HepG2 (cell line): ENCODE data around the gene ATP6V0A1. TPM values are rescaled to one million over a fixed set of nuclear protein-coding genes. Genes with fewer than 3 reads are reported as not detected.

Experiments
- BRCA1 ChIP-seq: sonication (generic); formaldehyde crosslinking; IDR thresholded peaks from 2 replicates; pipeline ENCODE4 v1.4.0; 2020; ENCODE audit warnings: missing genetic modification reagents
- EED ChIP-seq: sonication (generic); formaldehyde crosslinking; IDR thresholded peaks from 2 replicates; pipeline ENCODE4 v1.5.0; 2020; ENCODE audit warnings: mild to moderate bottlenecking, missing genetic modification reagents
- MED13 ChIP-seq: sonication (generic); formaldehyde crosslinking; IDR thresholded peaks from 2 replicates; pipeline ENCODE4 v1.5.0; 2020; ENCODE audit warnings: missing genetic modification reagents
- MEIS2 ChIP-seq: sonication (generic); formaldehyde crosslinking; IDR thresholded peaks from 2 replicates; pipeline ENCODE4 v1.9.0; 2021; ENCODE audit warnings: mild to moderate bottlenecking, missing genetic modification reagents
- NONO ChIP-seq, 2 experiments: fragments of 450-650 bp in 1 of 2; sonication (generic) in 1 of 2; formaldehyde crosslinking in 1 of 2; IDR thresholded peaks in 1 of 2; conservative IDR thresholded peaks in 1 of 2; 2 replicates each; pipeline versions ENCODE4 v1.6.1 to v1.8.0; 2017 to 2022; ENCODE audit warnings: mild to moderate bottlenecking in 1 of 2, missing genetic modification reagents in 1 of 2, moderate library complexity in 1 of 2
- SRSF9 ChIP-seq: fragments of 200-400 bp; formaldehyde crosslinking; IDR thresholded peaks from 2 replicates; pipeline ENCODE4 v1.6.1; 2018; ENCODE audit warnings: borderline replicate concordance, mild to moderate bottlenecking, low read depth, low read length; ENCODE audit not compliant: insufficient read depth, poor library complexity, severe bottlenecking
- TCF7L2 ChIP-seq: IDR thresholded peaks from 2 replicates; pipeline ENCODE4 v1.6.1; 2011; ENCODE audit warnings: mild to moderate bottlenecking, low read depth, low read length, moderate library complexity
- TEAD3 ChIP-seq: optimal IDR thresholded peaks from 2 replicates; pipeline ENCODE3; 2016; ENCODE audit warnings: borderline replicate concordance
- ZBTB8A ChIP-seq: sonication (generic); formaldehyde crosslinking; IDR thresholded peaks from 2 replicates; pipeline ENCODE4 v1.4.0; 2020; ENCODE audit warnings: mild to moderate bottlenecking, low read depth, missing genetic modification reagents, borderline replicate concordance
- ZNF17 ChIP-seq: sonication (generic); formaldehyde crosslinking; IDR thresholded peaks from 2 replicates; pipeline ENCODE4 v1.5.0; 2020; ENCODE audit warnings: mild to moderate bottlenecking, missing genetic modification reagents
- ZNF224 ChIP-seq: sonication (generic); formaldehyde crosslinking; IDR thresholded peaks from 2 replicates; pipeline ENCODE4 v1.5.0; 2020; ENCODE audit warnings: mild to moderate bottlenecking, missing genetic modification reagents
- ZNF235 ChIP-seq: sonication (generic); formaldehyde crosslinking; IDR thresholded peaks from 2 replicates; pipeline ENCODE4 v1.8.1; 2023; ENCODE audit warnings: mild to moderate bottlenecking, missing genetic modification reagents, borderline replicate concordance
- ZNF558 ChIP-seq: sonication (generic); formaldehyde crosslinking; IDR thresholded peaks from 2 replicates; pipeline ENCODE4 v1.9.0; 2022; ENCODE audit warnings: mild to moderate bottlenecking, missing genetic modification reagents, borderline replicate concordance
- ZNF674 ChIP-seq: sonication (generic); formaldehyde crosslinking; IDR thresholded peaks from 2 replicates; pipeline ENCODE4 v1.5.0; 2020; ENCODE audit warnings: low read depth, mild to moderate bottlenecking, missing genetic modification reagents
- ZNF749 ChIP-seq: sonication (generic); formaldehyde crosslinking; IDR thresholded peaks from 2 replicates; pipeline ENCODE4 v1.8.0; 2022; ENCODE audit warnings: mild to moderate bottlenecking, missing genetic modification reagents, moderate library complexity, borderline replicate concordance
- ZNF781 ChIP-seq: sonication (generic); formaldehyde crosslinking; IDR thresholded peaks from 2 replicates; pipeline ENCODE4 v1.5.1; 2020; ENCODE audit warnings: borderline replicate concordance, mild to moderate bottlenecking, missing genetic modification reagents; ENCODE audit errors: not compliant biosample characterization
- polyA plus RNA-seq, 8 experiments: library from polyadenylated mRNA; depleted of rRNA in 3 of 8; stranded (reverse) in 7 of 8; unstranded in 1 of 8; fragments of >200 nt; fragmentation: Illumina TruSeq in 4 of 8; extraction: Trizol in 4 of 8; gene quantifications; 2 replicates each; pipeline versions ENCODE4 v1.2.1 to v1.2.3, GENCODE V29; 2011 to 2016; ENCODE audit warnings: low read depth in 4 of 8, missing spikeins in 1 of 8, mixed read lengths in 1 of 8; ENCODE audit not compliant: insufficient read depth in 1 of 8
- total RNA-seq, 5 experiments: library from RNA; depleted of rRNA; stranded (reverse); fragments of >200 nt; fragmentation: Illumina TruSeq; extraction: Trizol; gene quantifications; 2 replicates each; pipeline ENCODE4 v1.2.3, GENCODE V29; 2016; ENCODE audit warnings: low read depth in 1 of 5
- TF ChIP-seq, protein P1 (sequence below): sonication (generic); formaldehyde crosslinking; IDR thresholded peaks from 2 replicates; pipeline ENCODE4 v1.4.0; 2020; ENCODE audit warnings: missing genetic modification reagents
- TF ChIP-seq, protein P2 (sequence below): fragments of 450-650 bp; IDR thresholded peaks from 2 replicates; pipeline ENCODE4 v1.6.1; 2017; ENCODE audit warnings: mild to moderate bottlenecking
- TF ChIP-seq, protein P3 (sequence below): sonication (generic); formaldehyde crosslinking; IDR thresholded peaks from 2 replicates; pipeline ENCODE4 v1.4.0; 2020; ENCODE audit warnings: missing genetic modification reagents; ENCODE audit errors: not compliant biosample characterization
- TF ChIP-seq, protein P4 (sequence below): sonication (generic); formaldehyde crosslinking; IDR thresholded peaks from 2 replicates; pipeline ENCODE4 v1.5.1; 2020; ENCODE audit warnings: mild to moderate bottlenecking, missing genetic modification reagents, moderate library complexity
- TF ChIP-seq, protein P5 (sequence below): IDR thresholded peaks from 2 replicates; pipeline ENCODE4 v1.6.1; 2016; ENCODE audit warnings: low read depth

The ATP6V0A1 gene
- total and polyA plus RNA-seq, 2 of the 13 experiments (the other 11 are each of a cell fraction or from before 2014, with no cell fraction given): 27.9 to 54.1 TPM

DNA sequence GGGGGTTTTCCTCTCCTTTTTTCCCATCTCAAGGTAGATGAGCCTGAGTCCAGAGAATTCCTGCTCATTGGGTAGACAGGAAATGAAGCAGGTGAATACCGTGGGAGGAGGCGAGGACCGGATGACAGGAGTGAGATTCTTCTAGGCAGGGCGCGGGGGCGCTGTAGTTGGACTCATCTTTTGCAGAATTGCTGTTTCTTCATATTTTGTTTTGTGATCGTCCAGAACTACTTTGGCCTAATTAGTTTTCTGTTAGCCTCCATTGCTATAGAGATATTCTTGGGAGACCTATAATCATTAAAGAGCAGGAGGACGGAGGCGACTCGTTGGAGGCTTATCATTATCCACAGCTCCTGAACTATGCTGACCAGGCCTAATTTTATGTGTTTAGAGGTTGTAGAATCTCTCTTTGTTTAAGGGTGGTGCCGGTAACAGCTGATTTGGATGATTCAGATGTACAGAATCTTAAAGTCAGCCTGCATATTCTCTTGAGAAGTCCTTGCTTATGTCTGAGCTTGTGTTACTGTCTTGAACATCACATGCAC is 650 bp downstream of the ATP6V0A1 start (continued):
- TF ChIP-seq, protein P1, sequence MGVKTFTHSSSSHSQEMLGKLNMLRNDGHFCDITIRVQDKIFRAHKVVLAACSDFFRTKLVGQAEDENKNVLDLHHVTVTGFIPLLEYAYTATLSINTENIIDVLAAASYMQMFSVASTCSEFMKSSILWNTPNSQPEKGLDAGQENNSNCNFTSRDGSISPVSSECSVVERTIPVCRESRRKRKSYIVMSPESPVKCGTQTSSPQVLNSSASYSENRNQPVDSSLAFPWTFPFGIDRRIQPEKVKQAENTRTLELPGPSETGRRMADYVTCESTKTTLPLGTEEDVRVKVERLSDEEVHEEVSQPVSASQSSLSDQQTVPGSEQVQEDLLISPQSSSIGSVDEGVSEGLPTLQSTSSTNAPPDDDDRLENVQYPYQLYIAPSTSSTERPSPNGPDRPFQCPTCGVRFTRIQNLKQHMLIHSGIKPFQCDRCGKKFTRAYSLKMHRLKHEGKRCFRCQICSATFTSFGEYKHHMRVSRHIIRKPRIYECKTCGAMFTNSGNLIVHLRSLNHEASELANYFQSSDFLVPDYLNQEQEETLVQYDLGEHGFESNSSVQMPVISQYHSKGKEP (CRISPR knock-in tag): no peak
- TF ChIP-seq ZNF17 (CRISPR knock-in tag) (no peak), EED (no peak), NONO (IDR thresholded peaks at IDR 0.05) (no peak), NONO (CRISPR knock-in tag; conservative IDR thresholded peaks at IDR 0.05) (no peak), TEAD3 (CRISPR knock-in tag) (peak; percentile 61), ZNF558 (CRISPR knock-in tag) (no peak), BRCA1 (CRISPR knock-in tag) (no peak), ZNF781 (CRISPR knock-in tag) (peak; percentile 45), MEIS2 (CRISPR knock-in tag) (0 out of 2 replicates have a peak, but pooled peaks have one; percentile 32), SRSF9 (no peak), ZNF674 (CRISPR knock-in tag) (no peak), ZNF224 (CRISPR knock-in tag) (no peak), MED13 (CRISPR knock-in tag) (no peak), ZBTB8A (CRISPR knock-in tag) (no peak), ZNF749 (CRISPR knock-in tag) (no peak), TCF7L2 (no peak), ZNF235 (no peak)
- TF ChIP-seq, protein P2, sequence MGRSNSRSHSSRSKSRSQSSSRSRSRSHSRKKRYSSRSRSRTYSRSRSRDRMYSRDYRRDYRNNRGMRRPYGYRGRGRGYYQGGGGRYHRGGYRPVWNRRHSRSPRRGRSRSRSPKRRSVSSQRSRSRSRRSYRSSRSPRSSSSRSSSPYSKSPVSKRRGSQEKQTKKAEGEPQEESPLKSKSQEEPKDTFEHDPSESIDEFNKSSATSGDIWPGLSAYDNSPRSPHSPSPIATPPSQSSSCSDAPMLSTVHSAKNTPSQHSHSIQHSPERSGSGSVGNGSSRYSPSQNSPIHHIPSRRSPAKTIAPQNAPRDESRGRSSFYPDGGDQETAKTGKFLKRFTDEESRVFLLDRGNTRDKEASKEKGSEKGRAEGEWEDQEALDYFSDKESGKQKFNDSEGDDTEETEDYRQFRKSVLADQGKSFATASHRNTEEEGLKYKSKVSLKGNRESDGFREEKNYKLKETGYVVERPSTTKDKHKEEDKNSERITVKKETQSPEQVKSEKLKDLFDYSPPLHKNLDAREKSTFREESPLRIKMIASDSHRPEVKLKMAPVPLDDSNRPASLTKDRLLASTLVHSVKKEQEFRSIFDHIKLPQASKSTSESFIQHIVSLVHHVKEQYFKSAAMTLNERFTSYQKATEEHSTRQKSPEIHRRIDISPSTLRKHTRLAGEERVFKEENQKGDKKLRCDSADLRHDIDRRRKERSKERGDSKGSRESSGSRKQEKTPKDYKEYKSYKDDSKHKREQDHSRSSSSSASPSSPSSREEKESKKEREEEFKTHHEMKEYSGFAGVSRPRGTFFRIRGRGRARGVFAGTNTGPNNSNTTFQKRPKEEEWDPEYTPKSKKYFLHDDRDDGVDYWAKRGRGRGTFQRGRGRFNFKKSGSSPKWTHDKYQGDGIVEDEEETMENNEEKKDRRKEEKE: no peak
- TF ChIP-seq, protein P3, sequence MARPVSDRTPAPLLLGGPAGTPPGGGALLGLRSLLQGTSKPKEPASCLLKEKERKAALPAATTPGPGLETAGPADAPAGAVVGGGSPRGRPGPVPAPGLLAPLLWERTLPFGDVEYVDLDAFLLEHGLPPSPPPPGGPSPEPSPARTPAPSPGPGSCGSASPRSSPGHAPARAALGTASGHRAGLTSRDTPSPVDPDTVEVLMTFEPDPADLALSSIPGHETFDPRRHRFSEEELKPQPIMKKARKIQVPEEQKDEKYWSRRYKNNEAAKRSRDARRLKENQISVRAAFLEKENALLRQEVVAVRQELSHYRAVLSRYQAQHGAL (CRISPR knock-in tag): no peak
- TF ChIP-seq, protein P4, sequence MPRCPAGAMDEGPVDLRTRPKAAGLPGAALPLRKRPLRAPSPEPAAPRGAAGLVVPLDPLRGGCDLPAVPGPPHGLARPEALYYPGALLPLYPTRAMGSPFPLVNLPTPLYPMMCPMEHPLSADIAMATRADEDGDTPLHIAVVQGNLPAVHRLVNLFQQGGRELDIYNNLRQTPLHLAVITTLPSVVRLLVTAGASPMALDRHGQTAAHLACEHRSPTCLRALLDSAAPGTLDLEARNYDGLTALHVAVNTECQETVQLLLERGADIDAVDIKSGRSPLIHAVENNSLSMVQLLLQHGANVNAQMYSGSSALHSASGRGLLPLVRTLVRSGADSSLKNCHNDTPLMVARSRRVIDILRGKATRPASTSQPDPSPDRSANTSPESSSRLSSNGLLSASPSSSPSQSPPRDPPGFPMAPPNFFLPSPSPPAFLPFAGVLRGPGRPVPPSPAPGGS (CRISPR knock-in tag): no peak
- TF ChIP-seq, protein P5, sequence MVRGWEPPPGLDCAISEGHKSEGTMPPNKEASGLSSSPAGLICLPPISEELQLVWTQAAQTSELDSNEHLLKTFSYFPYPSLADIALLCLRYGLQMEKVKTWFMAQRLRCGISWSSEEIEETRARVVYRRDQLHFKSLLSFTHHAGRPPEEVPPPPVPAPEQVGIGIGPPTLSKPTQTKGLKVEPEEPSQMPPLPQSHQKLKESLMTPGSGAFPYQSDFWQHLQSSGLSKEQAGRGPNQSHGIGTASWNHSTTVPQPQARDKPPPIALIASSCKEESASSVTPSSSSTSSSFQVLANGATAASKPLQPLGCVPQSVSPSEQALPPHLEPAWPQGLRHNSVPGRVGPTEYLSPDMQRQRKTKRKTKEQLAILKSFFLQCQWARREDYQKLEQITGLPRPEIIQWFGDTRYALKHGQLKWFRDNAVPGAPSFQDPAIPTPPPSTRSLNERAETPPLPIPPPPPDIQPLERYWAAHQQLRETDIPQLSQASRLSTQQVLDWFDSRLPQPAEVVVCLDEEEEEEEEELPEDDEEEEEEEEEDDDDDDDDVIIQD (CRISPR knock-in tag): no peak
